Kidney tubule cell (primary cell): ENCODE measurements around the gene ARHGAP24.

Experiments
- DNase-seq: peaks from one replicate; pipeline ENCODE4 v3.0.0-alpha.2; 2018; ENCODE audit warnings: low spot score

The ARHGAP24 gene

GRCh38 chr4:85580489-85580888, 105.5 kb downstream of the ARHGAP24 start:
- no peak for DNase-seq

DNA sequence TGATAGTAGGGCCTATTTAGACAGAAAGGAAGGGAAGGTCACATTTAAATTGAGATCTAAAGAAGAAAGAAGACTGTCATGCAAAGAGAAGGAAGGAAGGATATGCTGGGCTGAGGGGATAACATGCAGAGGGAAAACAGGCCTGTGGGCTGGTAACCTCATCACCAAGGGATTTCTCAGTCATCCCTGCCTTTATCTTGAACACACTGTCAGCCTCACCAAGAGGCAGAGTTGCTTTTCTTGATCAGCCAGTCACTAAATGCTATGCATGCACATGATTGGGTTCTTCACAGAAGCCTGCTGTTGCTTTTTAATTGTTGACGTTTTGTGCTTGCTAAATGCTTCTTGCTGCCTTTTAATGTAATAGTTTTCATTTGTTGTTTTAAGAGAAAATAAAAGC, 113.0 kb downstream of the ARHGAP24 start:
- no peak for DNase-seq

- peak; percentile 55 for DNase-seq
Observed at GRCh38 chr4:85591406-85592098, 116.6 kb downstream of the ARHGAP24 start.

GRCh38 chr4:85595098-85595775, 120.3 kb downstream of the ARHGAP24 start:
- DNase-seq, result no peak

DNA sequence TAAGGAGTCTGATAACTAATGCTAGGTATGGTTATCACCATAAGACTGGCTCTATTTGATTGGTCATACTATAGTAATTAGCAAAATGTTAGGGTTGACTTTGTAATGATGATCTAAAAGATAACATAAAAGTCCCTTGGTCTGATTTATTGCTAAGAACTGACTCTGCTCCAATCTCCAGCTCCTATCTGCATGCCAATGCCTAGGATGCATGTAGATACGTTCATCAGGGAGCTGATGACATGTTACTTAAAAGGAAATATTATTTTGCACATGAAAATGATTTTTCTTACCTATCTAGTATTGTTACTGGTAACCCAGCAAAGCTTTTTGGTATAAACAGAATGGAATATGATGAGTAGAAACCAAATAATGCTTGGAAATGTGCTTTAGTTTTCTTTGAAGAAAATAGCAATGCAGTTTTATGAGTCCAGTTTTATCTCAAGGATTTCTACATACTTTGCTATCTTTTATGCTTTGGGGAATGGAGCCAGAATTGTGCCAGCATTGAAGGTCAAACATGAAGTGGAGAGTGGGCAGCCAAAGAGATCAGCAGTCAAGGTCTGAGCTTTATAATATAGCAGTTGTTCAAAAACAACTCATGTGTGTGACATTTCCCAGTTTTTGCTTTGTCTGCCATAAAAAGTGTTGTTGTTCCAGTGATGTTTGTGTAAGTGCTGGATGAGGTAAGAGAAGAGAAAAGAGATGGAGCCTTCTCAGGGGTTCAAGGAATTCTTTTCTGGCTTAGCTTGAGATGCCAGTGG, 121.0 kb downstream of the ARHGAP24 start:
- no peak for DNase-seq

DNA sequence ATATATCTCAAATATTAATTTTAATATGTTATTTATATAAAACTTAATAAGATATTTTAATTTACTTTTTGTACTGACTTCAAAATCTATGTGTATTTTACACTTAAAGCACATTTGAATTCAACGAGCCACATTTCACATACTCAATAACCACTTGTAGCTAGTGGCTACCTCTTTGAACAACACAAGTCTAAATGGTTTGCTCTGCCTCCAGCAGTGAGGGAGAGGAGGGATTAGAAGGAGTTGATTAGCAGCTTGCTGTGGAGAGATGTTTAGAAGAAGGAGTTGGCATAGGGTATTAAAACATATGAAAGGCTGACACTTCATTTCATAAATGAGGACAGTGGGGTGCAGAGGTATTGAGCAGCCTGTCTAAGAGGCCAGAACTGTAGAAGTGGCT, 124.0 kb downstream of the ARHGAP24 start:
- DNase-seq, result no peak

DNA sequence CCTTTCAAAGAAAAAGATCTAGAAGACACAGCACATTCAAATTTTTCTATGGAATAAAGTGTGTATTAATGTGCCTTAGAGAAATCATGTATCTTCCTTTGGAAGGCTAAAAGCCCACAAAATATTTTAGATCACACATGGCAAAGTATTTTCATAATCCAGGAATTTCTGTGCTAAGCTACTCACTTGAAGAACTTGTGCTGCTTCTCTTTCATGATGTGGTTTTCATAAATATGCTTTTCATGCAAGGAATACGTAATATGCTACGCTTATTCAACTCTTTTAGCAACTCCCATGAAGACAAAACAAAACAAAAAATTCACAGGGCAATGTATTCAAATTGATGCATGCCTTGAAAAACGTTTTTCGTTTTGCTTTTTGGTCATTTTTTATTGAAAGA, 125.6 kb downstream of the ARHGAP24 start:
- no peak for DNase-seq

DNA sequence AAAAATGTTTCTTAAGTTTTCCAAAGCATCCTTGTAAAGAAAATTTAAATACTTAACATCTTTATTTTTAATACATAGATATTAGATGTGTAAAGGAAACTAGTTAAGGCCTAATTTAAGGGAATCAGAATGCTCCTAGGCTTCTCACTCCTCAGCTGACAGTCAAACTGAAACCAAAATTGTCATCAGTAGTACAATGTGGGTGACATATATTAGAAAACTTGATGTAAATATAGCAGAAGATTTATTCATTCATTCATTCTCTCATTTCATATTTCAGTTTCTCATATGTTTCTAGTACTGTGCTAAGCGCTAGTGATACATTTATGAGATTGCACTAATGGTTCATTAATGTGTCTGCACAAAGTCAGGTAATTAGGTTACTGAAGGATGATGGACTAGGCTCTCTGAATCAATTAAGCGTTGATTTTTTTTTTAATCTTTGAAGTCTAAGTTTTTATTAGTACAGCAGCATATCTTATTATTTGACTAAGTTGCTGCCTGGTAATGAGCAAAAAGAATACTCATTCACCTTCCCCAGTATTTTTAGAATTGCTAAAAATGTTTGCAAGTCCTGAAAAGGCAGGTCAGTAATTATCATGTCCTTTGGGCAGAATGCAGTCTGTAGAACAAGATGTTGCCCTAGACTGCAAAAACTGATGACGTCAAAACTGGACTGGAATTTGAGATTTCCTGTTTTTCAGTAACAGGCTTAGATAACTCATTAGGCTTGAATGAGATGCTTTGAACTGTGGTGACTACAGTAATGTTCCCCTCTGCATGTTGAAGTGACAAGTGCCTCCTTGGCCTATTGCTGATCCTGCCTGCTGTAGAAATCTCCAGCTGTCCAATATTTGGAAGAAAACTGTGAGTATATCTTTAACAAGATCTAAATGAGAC, 128.7 kb downstream of the ARHGAP24 start:
- DNase-seq, result no peak

- no peak for DNase-seq
Observed at GRCh38 chr4:85606505-85606904, 131.6 kb downstream of the ARHGAP24 start.

GRCh38 chr4:85607624-85608023, 132.7 kb downstream of the ARHGAP24 start:
- no peak for DNase-seq

DNA sequence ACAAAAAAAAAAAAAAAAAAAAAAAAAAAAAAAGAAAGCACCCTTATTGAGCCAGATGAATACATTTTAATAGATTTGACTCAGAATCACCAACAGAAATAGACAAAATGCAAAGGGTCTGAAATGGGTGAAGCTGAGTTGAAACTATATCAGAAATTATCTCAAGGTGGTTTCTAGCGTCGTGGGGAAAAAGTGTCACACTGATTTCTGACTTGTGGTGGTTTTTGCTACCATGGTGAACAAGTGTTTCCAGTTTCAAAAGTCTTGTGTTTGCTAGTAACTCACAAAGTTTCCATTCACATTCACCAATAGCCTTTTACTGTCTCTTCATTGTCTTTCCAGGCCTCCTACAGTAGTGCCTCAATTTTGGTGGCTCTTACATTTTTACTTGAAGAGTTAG, 135.5 kb downstream of the ARHGAP24 start:
- no peak for DNase-seq

- no peak for DNase-seq
Observed at GRCh38 chr4:85611661-85612060, 136.7 kb downstream of the ARHGAP24 start.

GRCh38 chr4:85613901-85614300, 139.0 kb downstream of the ARHGAP24 start:
- no peak for DNase-seq

- DNase-seq, result no peak
Observed at GRCh38 chr4:85615952-85616351, 141.0 kb downstream of the ARHGAP24 start.

DNA sequence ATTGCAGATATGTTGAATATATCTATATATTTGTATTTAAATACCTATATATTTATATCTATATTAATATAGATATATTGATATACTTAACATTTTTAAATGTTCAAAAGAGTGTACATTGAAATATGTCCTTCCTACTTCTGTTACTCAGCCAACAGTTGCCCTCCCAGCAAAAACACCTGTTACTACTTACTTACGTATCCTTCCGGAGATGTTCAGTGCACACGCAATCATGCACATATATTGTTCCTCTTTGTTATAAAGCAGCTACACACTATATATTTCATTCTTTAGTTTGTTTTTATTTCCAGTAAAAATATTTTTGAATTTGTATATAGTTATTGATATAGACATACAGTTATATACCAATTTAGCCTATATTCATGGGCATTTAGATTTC, 142.3 kb downstream of the ARHGAP24 start:
- no peak for DNase-seq

DNA sequence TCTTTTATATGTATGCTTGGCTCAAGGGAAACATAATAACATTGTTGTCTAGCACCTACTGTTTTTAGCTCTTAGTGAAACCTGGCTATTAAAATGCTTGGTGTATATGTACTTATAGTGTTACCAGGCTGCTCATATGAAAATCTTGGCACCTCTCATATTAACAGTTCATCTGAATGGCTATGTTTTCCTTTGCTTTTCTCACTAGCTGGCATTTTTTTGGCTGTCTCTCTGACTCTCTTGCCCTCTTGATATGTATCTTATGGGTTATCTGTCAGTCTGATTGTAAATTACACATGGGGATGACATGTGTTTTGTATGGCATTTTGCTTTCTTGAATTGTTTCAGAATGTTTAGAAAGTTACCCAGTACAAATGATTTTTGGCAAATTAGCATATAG, 158.0 kb downstream of the ARHGAP24 start:
- DNase-seq, result no peak

GRCh38 chr4:85637778-85638177, 162.8 kb downstream of the ARHGAP24 start:
- no peak for DNase-seq

DNA sequence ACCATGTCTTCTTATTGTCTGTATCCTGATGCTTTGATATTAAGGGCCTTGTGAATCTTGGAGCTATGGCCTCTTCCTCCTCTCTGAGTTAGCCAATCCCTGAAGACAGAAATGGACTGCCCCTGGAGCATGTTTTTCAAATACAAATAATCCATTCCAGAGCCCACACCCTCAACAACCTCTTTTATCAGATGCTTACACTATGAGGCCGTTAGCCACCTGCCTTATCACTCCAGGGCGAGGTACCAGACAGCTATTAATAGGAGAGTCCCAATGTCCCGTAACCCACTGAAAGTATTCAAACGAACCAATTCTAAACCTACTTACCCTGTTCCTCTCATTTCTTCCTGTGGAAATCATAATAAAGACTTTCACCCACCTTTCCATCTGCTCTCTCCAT, 165.0 kb downstream of the ARHGAP24 start:
- DNase-seq, result no peak

GRCh38 chr4:85642356-85643100, 167.6 kb downstream of the ARHGAP24 start:
- no peak for DNase-seq

- no peak for DNase-seq
Observed at GRCh38 chr4:85644061-85644460, 169.1 kb downstream of the ARHGAP24 start.

- DNase-seq, result no peak
Observed at GRCh38 chr4:85650908-85651307, 176.0 kb downstream of the ARHGAP24 start.
